OCI-LY1 (cell line): ENCODE measurements around the gene CYP2W1.

Experiments
- H2AFZ ChIP-seq: fragments of 200-600 bp; sonication (generic), shearing (Covaris generic); 2 replicates; pipeline ENCODE4 v1.6.0; 2014; ENCODE audit warnings: antibody characterized with exemption, mild to moderate bottlenecking, low read length
- H3F3A ChIP-seq: fragments of 200-600 bp; sonication (generic), shearing (Covaris generic); 2 replicates; pipeline ENCODE4 v1.6.0; 2014; ENCODE audit warnings: mild to moderate bottlenecking, antibody characterized with exemption, low read length, moderate library complexity; ENCODE audit not compliant: insufficient read depth
- H3K27ac ChIP-seq: fragments of 200-600 bp; sonication (generic); 2 replicates; pipeline ENCODE4 v1.5.1; 2014; ENCODE audit warnings: low read length, mixed run types, mild to moderate bottlenecking, low read depth; ENCODE audit not compliant: poor library complexity, severe bottlenecking
- H3K27me3 ChIP-seq: fragments of 200-600 bp; sonication (generic); 2 replicates; pipeline ENCODE4 v1.6.0; 2014; ENCODE audit warnings: antibody characterized with exemption, mild to moderate bottlenecking, low read length, moderate library complexity; ENCODE audit not compliant: insufficient read depth
- H3K36me3 ChIP-seq: fragments of 200-600 bp; sonication (generic); 2 replicates; pipeline ENCODE4 v1.6.1; 2014; ENCODE audit warnings: mild to moderate bottlenecking, antibody characterized with exemption, low read length, moderate library complexity, mixed read lengths; ENCODE audit not compliant: insufficient read depth
- H3K4me1 ChIP-seq: fragments of 200-600 bp; sonication (generic); 2 replicates; pipeline ENCODE4 v1.5.1; 2014; ENCODE audit warnings: mild to moderate bottlenecking, low read length, moderate library complexity; ENCODE audit not compliant: insufficient read depth, severe bottlenecking
- H3K4me2 ChIP-seq: fragments of 200-600 bp; sonication (generic), shearing (Covaris generic); 2 replicates; pipeline ENCODE4 v1.6.1; 2014; ENCODE audit warnings: low read length
- H3K4me3 ChIP-seq: fragments of 200-600 bp; sonication (generic); 2 replicates; pipeline ENCODE4 v1.5.1; 2014; ENCODE audit warnings: low read length, low read depth, mild to moderate bottlenecking, mixed read lengths; ENCODE audit not compliant: poor library complexity, severe bottlenecking
- H3K79me2 ChIP-seq: fragments of 200-600 bp; shearing (Covaris generic); 2 replicates; pipeline ENCODE4 v1.6.1; 2016; ENCODE audit warnings: mixed run types, low read length, mixed read lengths; ENCODE audit not compliant: insufficient read depth
- H3K9ac ChIP-seq: fragments of 200-600 bp; sonication (generic), shearing (Covaris generic); 2 replicates; pipeline ENCODE4 v1.6.1; 2014; ENCODE audit warnings: mild to moderate bottlenecking, low read length, mixed read lengths
- H3K9me2 ChIP-seq: fragments of 200-600 bp; sonication (generic), shearing (Covaris generic); 2 replicates; pipeline ENCODE4 v1.6.1; 2014; ENCODE audit warnings: low read depth, mild to moderate bottlenecking, low read length, mixed read lengths
- H3K9me3 ChIP-seq: fragments of 200-600 bp; shearing (Covaris generic); 2 replicates; pipeline ENCODE4 v1.6.1; 2014; ENCODE audit warnings: low read length, mixed read lengths
- H4K20me1 ChIP-seq: fragments of 200-600 bp; sonication (generic), shearing (Covaris generic); 2 replicates; pipeline ENCODE4 v1.6.0; 2016; ENCODE audit warnings: mild to moderate bottlenecking, low read length; ENCODE audit not compliant: insufficient read depth
- CTCF ChIP-seq: fragments of 200-600 bp; sonication (generic), shearing (Covaris generic); IDR thresholded peaks from 2 replicates; pipeline ENCODE4 v1.5.1; 2017; ENCODE audit warnings: mild to moderate bottlenecking, antibody characterized with exemption, low read length, moderate library complexity, mixed read lengths
- EZH2 ChIP-seq: fragments of 200-600 bp; sonication (generic), shearing (Covaris generic); IDR thresholded peaks from 2 replicates; pipeline ENCODE4 v1.8.0; 2017; ENCODE audit warnings: borderline replicate concordance, mixed run types, mild to moderate bottlenecking, antibody characterized with exemption, low read length, moderate library complexity, mixed read lengths

CYP2W1 gene

GRCh38 chr7:975702-976473 is 7.1 kb upstream of the CYP2W1 start:
- TF ChIP-seq EZH2: no peak
- no peak for TF ChIP-seq CTCF
- H3K4me3 ChIP-seq: peak overlapping the region; percentile 90
- H3K27ac ChIP-seq: no peak overlapping the region
- H3K4me2 ChIP-seq: no peak overlapping the region
- H3K27me3 ChIP-seq: peaks cover 4% of the 10 kb centered on the region; the same call in 1 of the 2 replicates
- H3K9me3 ChIP-seq: no peaks in the 10 kb centered on the region
- no peak overlapping the region for H2AFZ ChIP-seq
- H3K9ac ChIP-seq: no peak overlapping the region
- H4K20me1 ChIP-seq: no peaks in the 10 kb centered on the region; the same call in 1 of the 2 replicates
- H3K36me3 ChIP-seq: peaks cover 25% of the 10 kb centered on the region
- H3F3A ChIP-seq: no peaks in the 10 kb centered on the region
- H3K4me1 ChIP-seq: peaks cover 14% of the 10 kb centered on the region
- H3K79me2 ChIP-seq: peaks cover 10% of the 10 kb centered on the region
- H3K9me2 ChIP-seq: no peaks in the 10 kb centered on the region

GRCh38 chr7:976901-977325 is 6.1 kb upstream of the CYP2W1 start:
- peaks cover 14% of the 10 kb centered on the region for H3K36me3 ChIP-seq
- H3K27ac ChIP-seq: no peak overlapping the region
- no peak overlapping the region for H3K4me2 ChIP-seq
- H4K20me1 ChIP-seq: no peaks in the 10 kb centered on the region
- peaks cover 10% of the 10 kb centered on the region for H3K79me2 ChIP-seq
- TF ChIP-seq EZH2 (no peak), CTCF (no peak)
- H3K9me3 ChIP-seq: no peaks in the 10 kb centered on the region
- no peaks in the 10 kb centered on the region for H3F3A ChIP-seq
- H3K27me3 ChIP-seq: peaks cover 4% of the 10 kb centered on the region; the same call in 1 of the 2 replicates
- peaks cover 14% of the 10 kb centered on the region for H3K4me1 ChIP-seq
- H3K9ac ChIP-seq: no peak overlapping the region
- no peak overlapping the region for H3K4me3 ChIP-seq
- no peak overlapping the region for H2AFZ ChIP-seq
- no peaks in the 10 kb centered on the region for H3K9me2 ChIP-seq

- Histone ChIP-seq H3K9me2 (no peaks in the 10 kb centered on the region), H3K9ac (no peak overlapping the region), H3K9me3 (no peaks in the 10 kb centered on the region), H2AFZ (no peak overlapping the region), H3K4me3 (no peak overlapping the region), H3K4me2 (no peak overlapping the region), H3K27ac (no peak overlapping the region), H4K20me1 (no peaks in the 10 kb centered on the region), H3K79me2 (peaks cover 10% of the 10 kb centered on the region), H3K4me1 (peaks cover 14% of the 10 kb centered on the region), H3K27me3 (peaks cover 4% of the 10 kb centered on the region; the same call in 1 of the 2 replicates), H3F3A (no peaks in the 10 kb centered on the region), H3K36me3 (peaks cover 9% of the 10 kb centered on the region)
- TF ChIP-seq EZH2 (no peak), CTCF (no peak)
Observed at GRCh38 chr7:977326-978048, 5.5 kb upstream of the CYP2W1 start.
